Ishikawa (cell line): ENCODE results near the gene TAF11L2.
"Not testable (repeated sequence)": the region's sequence is repeated elsewhere in the genome, so short reads cannot be mapped to it uniquely, and the experiment has no call there.

ENCODE experiments used
- CEBPB ChIP-seq: IDR thresholded peaks from 2 replicates; pipeline ENCODE4 v1.6.1; 2012
- CREB1 ChIP-seq: IDR thresholded peaks from 2 replicates; pipeline ENCODE4 v1.6.1; 2012; ENCODE audit warnings: low read depth
- EGR1 ChIP-seq: IDR thresholded peaks from 2 replicates; pipeline ENCODE4 v1.6.1; 2012
- EP300 ChIP-seq: IDR thresholded peaks from 2 replicates; pipeline ENCODE4 v1.6.1; 2012; ENCODE audit warnings: borderline replicate concordance
- FOXM1 ChIP-seq: IDR thresholded peaks from 2 replicates; pipeline ENCODE4 v1.6.1; 2012; ENCODE audit warnings: low read depth, borderline replicate concordance
- NFIC ChIP-seq: IDR thresholded peaks from 2 replicates; pipeline ENCODE4 v1.6.1; 2012
- RAD21 ChIP-seq: IDR thresholded peaks from 2 replicates; pipeline ENCODE4 v1.6.1; 2012; ENCODE audit warnings: low read depth
- TAF1 ChIP-seq: IDR thresholded peaks from 2 replicates; pipeline ENCODE4 v1.6.1; 2012; ENCODE audit warnings: low read depth, mild to moderate bottlenecking
- TCF12 ChIP-seq: IDR thresholded peaks from 2 replicates; pipeline ENCODE4 v1.6.1; 2012; ENCODE audit warnings: low read depth
- TEAD4 ChIP-seq: IDR thresholded peaks from 2 replicates; pipeline ENCODE4 v1.6.1; 2012
- YY1 ChIP-seq: IDR thresholded peaks from 2 replicates; pipeline ENCODE4 v1.6.1; 2012; ENCODE audit warnings: low read depth
- ZBTB7A ChIP-seq: IDR thresholded peaks from 2 replicates; pipeline ENCODE4 v1.6.1; 2012; ENCODE audit warnings: low read depth
- TF ChIP-seq, protein P1 (sequence below): IDR thresholded peaks from 2 replicates; pipeline ENCODE4 v1.6.1; 2012
- TF ChIP-seq, protein P2 (sequence below): IDR thresholded peaks from 2 replicates; pipeline ENCODE4 v1.6.1; 2012
- TF ChIP-seq, protein P3 (sequence below): IDR thresholded peaks from 2 replicates; pipeline ENCODE4 v1.6.1; 2012; ENCODE audit warnings: low read depth, mild to moderate bottlenecking

Gene TAF11L2

DNA sequence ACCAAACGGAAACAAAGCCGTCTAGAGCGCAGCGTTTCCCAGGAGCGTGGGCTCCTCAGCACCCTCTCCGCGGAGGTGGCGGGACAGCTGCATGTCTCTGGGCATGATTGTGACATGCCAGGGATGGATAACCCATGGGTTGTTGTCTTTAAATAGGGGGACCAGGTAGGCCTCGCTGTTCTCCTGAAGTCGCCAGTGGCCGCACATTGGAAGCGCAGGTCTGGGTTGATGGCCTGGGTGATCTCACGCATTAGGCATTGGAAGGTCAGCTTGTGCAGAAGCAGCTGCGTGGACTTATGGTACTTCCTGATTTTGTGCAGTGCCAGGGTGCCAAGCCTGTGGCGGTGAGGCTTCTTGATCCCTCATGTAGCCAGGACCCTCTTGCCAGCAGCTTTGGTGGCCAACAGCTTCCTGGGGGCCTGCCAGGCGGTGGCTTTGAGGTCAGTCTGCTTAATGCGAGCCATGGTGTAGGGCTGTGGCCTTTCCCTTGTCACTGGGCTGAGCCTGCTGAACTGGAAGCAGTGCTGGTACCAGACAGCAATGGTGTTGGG, 13.8 kb downstream of the TAF11L2 start:
- TF ChIP-seq TAF1 (no peak), TCF12 (no peak), TEAD4 (no peak), YY1 (no peak), NFIC (no peak), FOXM1 (no peak), EP300 (no peak), ZBTB7A (no peak), RAD21 (no peak), CREB1 (no peak), EGR1 (no peak), CEBPB (no peak)
- TF ChIP-seq, protein P1, sequence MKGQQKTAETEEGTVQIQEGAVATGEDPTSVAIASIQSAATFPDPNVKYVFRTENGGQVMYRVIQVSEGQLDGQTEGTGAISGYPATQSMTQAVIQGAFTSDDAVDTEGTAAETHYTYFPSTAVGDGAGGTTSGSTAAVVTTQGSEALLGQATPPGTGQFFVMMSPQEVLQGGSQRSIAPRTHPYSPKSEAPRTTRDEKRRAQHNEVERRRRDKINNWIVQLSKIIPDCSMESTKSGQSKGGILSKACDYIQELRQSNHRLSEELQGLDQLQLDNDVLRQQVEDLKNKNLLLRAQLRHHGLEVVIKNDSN, result no peak
- TF ChIP-seq, protein P2, sequence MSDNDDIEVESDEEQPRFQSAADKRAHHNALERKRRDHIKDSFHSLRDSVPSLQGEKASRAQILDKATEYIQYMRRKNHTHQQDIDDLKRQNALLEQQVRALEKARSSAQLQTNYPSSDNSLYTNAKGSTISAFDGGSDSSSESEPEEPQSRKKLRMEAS, result no peak
- TF ChIP-seq, protein P3, sequence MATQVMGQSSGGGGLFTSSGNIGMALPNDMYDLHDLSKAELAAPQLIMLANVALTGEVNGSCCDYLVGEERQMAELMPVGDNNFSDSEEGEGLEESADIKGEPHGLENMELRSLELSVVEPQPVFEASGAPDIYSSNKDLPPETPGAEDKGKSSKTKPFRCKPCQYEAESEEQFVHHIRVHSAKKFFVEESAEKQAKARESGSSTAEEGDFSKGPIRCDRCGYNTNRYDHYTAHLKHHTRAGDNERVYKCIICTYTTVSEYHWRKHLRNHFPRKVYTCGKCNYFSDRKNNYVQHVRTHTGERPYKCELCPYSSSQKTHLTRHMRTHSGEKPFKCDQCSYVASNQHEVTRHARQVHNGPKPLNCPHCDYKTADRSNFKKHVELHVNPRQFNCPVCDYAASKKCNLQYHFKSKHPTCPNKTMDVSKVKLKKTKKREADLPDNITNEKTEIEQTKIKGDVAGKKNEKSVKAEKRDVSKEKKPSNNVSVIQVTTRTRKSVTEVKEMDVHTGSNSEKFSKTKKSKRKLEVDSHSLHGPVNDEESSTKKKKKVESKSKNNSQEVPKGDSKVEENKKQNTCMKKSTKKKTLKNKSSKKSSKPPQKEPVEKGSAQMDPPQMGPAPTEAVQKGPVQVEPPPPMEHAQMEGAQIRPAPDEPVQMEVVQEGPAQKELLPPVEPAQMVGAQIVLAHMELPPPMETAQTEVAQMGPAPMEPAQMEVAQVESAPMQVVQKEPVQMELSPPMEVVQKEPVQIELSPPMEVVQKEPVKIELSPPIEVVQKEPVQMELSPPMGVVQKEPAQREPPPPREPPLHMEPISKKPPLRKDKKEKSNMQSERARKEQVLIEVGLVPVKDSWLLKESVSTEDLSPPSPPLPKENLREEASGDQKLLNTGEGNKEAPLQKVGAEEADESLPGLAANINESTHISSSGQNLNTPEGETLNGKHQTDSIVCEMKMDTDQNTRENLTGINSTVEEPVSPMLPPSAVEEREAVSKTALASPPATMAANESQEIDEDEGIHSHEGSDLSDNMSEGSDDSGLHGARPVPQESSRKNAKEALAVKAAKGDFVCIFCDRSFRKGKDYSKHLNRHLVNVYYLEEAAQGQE, result no peak

DNA sequence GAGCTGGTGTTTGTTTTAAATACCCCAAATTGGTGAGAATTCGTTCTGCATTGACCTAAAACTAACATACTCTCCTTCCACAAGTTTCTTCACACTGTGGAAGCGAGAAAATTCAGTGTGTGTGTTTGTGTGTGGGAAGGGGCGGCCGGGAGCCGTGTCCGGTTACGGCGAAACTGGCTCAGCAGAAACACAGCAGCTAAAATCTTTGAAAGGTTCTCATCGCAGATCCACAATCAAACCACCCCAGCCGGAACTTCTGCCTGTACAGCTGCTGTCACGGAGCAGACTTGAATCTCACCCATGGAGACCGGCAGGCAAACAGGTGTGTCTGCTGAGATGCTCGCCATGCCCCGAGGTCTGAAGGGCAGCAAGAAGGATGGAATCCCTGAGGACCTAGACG, 20.0 kb downstream of the TAF11L2 start, which contains the start of gene TAF11L3:
Gene TAF11L3, plus strand, starts transcription at position 301 of the 400 bp plus-strand sequence.
- not testable (repeated sequence) for TF ChIP-seq EP300, TAF1, CEBPB

DNA sequence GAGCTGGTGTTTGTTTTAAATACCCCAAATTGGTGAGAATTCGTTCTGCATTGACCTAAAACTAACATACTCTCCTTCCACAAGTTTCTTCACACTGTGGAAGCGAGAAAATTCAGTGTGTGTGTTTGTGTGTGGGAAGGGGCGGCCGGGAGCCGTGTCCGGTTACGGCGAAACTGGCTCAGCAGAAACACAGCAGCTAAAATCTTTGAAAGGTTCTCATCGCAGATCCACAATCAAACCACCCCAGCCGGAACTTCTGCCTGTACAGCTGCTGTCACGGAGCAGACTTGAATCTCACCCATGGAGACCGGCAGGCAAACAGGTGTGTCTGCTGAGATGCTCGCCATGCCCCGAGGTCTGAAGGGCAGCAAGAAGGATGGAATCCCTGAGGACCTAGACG, 23.5 kb downstream of the TAF11L2 start, which contains the start of gene TAF11L4:
Gene TAF11L4, plus strand, starts transcription at position 301 of the 400 bp plus-strand sequence.
- not testable (repeated sequence) for TF ChIP-seq CREB1, TAF1, YY1

DNA sequence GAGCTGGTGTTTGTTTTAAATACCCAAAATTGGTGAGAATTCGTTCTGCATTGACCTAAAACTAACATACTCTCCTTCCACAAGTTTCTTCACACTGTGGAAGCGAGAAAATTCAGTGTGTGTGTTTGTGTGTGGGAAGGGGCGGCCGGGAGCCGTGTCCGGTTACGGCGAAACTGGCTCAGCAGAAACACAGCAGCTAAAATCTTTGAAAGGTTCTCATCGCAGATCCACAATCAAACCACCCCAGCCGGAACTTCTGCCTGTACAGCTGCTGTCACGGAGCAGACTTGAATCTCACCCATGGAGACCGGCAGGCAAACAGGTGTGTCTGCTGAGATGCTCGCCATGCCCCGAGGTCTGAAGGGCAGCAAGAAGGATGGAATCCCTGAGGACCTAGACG, 26.9 kb downstream of the TAF11L2 start, which contains the start of gene TAF11L5:
Gene TAF11L5, plus strand, starts transcription at position 301 of the 400 bp plus-strand sequence.
- TF ChIP-seq EP300, ZBTB7A, YY1: not testable (repeated sequence)

DNA sequence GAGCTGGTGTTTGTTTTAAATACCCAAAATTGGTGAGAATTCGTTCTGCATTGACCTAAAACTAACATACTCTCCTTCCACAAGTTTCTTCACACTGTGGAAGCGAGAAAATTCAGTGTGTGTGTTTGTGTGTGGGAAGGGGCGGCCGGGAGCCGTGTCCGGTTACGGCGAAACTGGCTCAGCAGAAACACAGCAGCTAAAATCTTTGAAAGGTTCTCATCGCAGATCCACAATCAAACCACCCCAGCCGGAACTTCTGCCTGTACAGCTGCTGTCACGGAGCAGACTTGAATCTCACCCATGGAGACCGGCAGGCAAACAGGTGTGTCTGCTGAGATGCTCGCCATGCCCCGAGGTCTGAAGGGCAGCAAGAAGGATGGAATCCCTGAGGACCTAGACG, 30.3 kb downstream of the TAF11L2 start, which contains the start of gene TAF11L6:
Gene TAF11L6, plus strand, starts transcription at position 301 of the 400 bp plus-strand sequence.
- TF ChIP-seq EP300, FOXM1, CEBPB: not testable (repeated sequence)
